Body of pancreas (tissue), 4 donors: Measurements from ENCODE around the gene DSCAM.

ENCODE experiments used
- POLR2A ChIP-seq, 3 donors: fragments of 450-650 bp; IDR thresholded peaks; one replicate each; pipeline ENCODE4 v1.6.1; 2016; ENCODE audit warnings: antibody characterized with exemption in 3 of 3, mild to moderate bottlenecking in 2 of 3
- TF ChIP-seq, protein P1 (sequence below), 7 experiments: fragments of 450-650 bp in 4 of 7; fragments of 200-600 bp in 3 of 7; sonication (generic) in 3 of 7; IDR thresholded peaks; one replicate each; pipeline ENCODE4 v1.5.1; 2016 to 2019; ENCODE audit warnings: antibody characterized with exemption in 7 of 7

DNA sequence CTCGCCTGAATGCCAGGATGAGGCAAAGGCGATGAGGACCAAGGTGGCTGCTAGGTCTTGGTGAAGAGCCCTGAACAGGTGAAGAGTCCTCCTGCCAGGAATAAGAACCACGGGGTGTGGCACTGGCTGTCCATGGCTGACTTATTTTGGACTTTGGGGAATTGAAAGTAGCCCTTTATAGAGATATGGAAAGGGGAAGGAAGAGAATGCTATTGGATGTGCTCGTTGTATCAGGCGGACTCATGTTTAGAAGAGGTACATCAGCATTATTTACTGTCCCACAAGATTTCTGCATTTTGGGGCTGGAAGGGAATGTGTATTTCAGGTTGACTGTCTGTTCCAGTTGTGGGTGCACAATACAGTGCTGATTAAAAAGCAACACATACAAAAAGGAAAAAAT, 465.8 kb downstream of the DSCAM start:
- TF ChIP-seq, protein P1, sequence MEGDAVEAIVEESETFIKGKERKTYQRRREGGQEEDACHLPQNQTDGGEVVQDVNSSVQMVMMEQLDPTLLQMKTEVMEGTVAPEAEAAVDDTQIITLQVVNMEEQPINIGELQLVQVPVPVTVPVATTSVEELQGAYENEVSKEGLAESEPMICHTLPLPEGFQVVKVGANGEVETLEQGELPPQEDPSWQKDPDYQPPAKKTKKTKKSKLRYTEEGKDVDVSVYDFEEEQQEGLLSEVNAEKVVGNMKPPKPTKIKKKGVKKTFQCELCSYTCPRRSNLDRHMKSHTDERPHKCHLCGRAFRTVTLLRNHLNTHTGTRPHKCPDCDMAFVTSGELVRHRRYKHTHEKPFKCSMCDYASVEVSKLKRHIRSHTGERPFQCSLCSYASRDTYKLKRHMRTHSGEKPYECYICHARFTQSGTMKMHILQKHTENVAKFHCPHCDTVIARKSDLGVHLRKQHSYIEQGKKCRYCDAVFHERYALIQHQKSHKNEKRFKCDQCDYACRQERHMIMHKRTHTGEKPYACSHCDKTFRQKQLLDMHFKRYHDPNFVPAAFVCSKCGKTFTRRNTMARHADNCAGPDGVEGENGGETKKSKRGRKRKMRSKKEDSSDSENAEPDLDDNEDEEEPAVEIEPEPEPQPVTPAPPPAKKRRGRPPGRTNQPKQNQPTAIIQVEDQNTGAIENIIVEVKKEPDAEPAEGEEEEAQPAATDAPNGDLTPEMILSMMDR (IDR thresholded peaks at IDR 0.05), result no peak
- no peak for TF ChIP-seq POLR2A (IDR thresholded peaks at IDR 0.05)
